RWPE2 (cell line): ENCODE results near the gene CCDC70.

Experiments
- ATAC-seq: fragments of 200-7000 bp; cut with Tn5 transposase; 3 replicates; pipeline ENCODE4 v1.9.1; 2021; ENCODE audit warnings: low read depth
- DNase-seq: peaks from one replicate; pipeline ENCODE4 v3.0.0-alpha.2; 2020; ENCODE audit warnings: low spot score
- H3K27ac ChIP-seq: fragments of 450-650 bp; 2 replicates; pipeline ENCODE4 v1.5.1; 2017; ENCODE audit warnings: mild to moderate bottlenecking; ENCODE audit not compliant: poor library complexity, severe bottlenecking
- H3K27me3 ChIP-seq: fragments of 250-450 bp; sonication (Bioruptor Pico); 2 replicates; pipeline ENCODE4 v1.5.1; 2021; ENCODE audit warnings: mild to moderate bottlenecking, moderate library complexity; ENCODE audit not compliant: insufficient read depth, poor library complexity, severe bottlenecking
- H3K36me3 ChIP-seq: fragments of 250-450 bp; sonication (Bioruptor Pico); 2 replicates; pipeline ENCODE4 v1.5.1; 2020; ENCODE audit warnings: low read depth, mild to moderate bottlenecking, moderate library complexity
- H3K4me1 ChIP-seq: fragments of 250-450 bp; sonication (Bioruptor Pico); 2 replicates; pipeline ENCODE4 v1.5.1; 2021; ENCODE audit warnings: mild to moderate bottlenecking, moderate library complexity; ENCODE audit not compliant: insufficient read depth, poor library complexity, severe bottlenecking
- H3K4me3 ChIP-seq: fragments of 250-450 bp; sonication (Bioruptor Pico); 2 replicates; pipeline ENCODE4 v1.5.1; 2021; ENCODE audit warnings: mild to moderate bottlenecking, moderate library complexity; ENCODE audit not compliant: severe bottlenecking
- H3K9me3 ChIP-seq: fragments of 250-450 bp; sonication (Bioruptor Pico); 2 replicates; pipeline ENCODE4 v1.5.1; 2021; ENCODE audit warnings: mild to moderate bottlenecking, moderate library complexity; ENCODE audit not compliant: severe bottlenecking
- TF ChIP-seq, protein P1 (sequence below): fragments of 450-650 bp; IDR thresholded peaks from one replicate; pipeline ENCODE4 v1.5.1; 2017; ENCODE audit warnings: mild to moderate bottlenecking, moderate library complexity; ENCODE audit not compliant: poor library complexity, severe bottlenecking

The CCDC70 gene

DNA sequence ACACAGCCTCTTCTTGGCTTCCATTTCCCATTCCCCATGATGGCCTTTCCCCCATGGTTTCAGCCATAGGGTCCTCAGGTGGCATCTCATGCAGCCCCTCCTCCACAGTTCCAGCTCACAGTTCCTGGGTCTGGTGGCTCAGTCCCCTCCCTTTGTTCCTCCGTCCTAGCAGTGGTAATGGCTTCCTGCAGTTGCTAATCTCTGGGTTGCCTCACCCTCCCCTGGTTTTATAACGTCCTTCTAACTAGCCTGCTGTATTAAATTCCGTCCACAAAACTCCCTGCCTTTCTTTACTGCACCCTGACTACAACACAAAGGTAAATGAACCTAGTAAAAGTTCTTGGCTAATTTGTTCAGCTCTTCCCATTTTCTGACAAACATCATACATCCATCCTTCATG lies 30.9 kb downstream of the CCDC70 start:
- Histone ChIP-seq H3K27me3 (no peaks in the 10 kb centered on the region), H3K4me1 (no peaks in the 10 kb centered on the region), H3K4me3 (no peak overlapping the region), H3K9me3 (no peaks in the 10 kb centered on the region), H3K27ac (no peak overlapping the region), H3K36me3 (no peaks in the 10 kb centered on the region)
- ATAC-seq (no peak), DNase-seq (no peak)
- TF ChIP-seq, protein P1, sequence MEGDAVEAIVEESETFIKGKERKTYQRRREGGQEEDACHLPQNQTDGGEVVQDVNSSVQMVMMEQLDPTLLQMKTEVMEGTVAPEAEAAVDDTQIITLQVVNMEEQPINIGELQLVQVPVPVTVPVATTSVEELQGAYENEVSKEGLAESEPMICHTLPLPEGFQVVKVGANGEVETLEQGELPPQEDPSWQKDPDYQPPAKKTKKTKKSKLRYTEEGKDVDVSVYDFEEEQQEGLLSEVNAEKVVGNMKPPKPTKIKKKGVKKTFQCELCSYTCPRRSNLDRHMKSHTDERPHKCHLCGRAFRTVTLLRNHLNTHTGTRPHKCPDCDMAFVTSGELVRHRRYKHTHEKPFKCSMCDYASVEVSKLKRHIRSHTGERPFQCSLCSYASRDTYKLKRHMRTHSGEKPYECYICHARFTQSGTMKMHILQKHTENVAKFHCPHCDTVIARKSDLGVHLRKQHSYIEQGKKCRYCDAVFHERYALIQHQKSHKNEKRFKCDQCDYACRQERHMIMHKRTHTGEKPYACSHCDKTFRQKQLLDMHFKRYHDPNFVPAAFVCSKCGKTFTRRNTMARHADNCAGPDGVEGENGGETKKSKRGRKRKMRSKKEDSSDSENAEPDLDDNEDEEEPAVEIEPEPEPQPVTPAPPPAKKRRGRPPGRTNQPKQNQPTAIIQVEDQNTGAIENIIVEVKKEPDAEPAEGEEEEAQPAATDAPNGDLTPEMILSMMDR, result no peak

DNA sequence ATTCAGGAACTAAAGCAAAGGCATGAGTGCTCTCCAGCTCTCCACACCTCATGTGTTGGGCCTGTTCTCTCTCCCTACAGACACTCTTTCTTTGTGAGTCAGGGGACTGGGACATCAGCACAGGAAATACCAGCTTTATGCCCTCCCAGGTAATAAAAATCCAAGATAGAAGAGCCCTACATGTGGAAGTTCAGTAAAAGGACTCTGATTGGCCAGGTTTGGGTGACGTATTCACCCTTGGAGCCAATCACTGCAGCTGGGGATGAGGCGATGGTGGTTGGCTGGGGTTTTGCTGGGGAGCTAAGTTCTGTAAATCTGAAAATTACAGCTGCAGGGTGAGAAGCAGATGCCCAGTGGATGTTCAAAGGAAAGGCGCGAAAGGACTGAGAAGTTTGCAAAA lies 32.5 kb downstream of the CCDC70 start:
- TF ChIP-seq, protein P1, result no peak
- H3K36me3 ChIP-seq, result no peaks in the 10 kb centered on the region
- H3K9me3 ChIP-seq, result no peaks in the 10 kb centered on the region
- no peak overlapping the region for H3K27ac ChIP-seq
- DNase-seq (no peak), ATAC-seq (no peak; the same call in 2 of the 3 replicates)
- no peaks in the 10 kb centered on the region for H3K4me1 ChIP-seq
- H3K4me3 ChIP-seq, result no peak overlapping the region
- no peaks in the 10 kb centered on the region for H3K27me3 ChIP-seq

DNA sequence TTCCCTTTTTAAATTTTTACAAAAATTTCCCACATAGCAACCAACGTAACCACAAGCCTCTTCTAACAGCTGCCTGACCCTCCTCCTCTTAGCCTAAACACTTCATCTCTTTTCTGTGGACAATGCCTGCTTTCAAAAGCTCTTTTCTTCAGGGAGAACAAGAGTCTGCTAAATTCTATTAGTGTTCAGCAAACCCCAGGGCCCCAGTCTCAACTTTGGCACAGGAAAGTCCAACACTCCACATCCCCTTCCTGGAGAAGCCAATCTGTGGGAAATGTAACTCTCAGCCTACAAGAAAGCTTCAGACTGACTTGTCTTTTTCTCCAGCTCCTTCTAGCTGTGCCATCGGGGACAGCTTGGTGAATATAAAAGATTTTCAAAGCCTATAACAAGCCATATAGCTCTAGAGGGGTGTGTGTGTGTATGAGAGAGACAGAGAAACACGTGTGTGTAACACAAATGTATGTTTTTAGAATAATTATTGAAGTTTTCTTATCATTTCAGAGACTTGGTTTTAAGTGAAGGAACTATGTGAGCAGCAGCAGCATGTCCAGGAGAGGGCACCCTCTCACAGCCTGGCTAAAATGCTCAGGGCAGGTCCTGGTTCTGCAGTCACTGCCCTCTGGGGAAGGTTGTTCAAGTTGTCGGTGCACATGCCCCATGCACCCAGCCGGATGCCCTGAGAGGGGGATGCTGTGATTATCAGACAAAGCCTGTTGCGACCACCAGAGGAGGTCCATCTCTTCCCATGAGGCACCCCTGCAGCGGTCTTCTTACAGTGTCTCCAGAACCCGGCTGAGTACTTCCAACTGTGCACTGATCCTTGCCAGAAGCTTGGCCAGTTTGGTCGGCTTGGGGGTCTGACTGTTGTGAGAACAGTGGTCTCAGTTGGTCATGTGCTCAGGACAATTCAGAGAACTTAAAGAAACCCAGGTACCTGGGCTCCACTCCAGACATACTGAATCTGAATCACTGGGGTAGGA lies 34.4 kb downstream of the CCDC70 start:
- ATAC-seq (peak; percentile 69; the same call in 2 of the 3 replicates), DNase-seq (no peak)
- no peaks in the 10 kb centered on the region for H3K9me3 ChIP-seq
- no peak overlapping the region for H3K4me3 ChIP-seq
- H3K27ac ChIP-seq, result no peak overlapping the region
- no peaks in the 10 kb centered on the region for H3K27me3 ChIP-seq
- TF ChIP-seq, protein P1, result peak; percentile 71
- H3K4me1 ChIP-seq, result no peaks in the 10 kb centered on the region
- no peaks in the 10 kb centered on the region for H3K36me3 ChIP-seq

DNA sequence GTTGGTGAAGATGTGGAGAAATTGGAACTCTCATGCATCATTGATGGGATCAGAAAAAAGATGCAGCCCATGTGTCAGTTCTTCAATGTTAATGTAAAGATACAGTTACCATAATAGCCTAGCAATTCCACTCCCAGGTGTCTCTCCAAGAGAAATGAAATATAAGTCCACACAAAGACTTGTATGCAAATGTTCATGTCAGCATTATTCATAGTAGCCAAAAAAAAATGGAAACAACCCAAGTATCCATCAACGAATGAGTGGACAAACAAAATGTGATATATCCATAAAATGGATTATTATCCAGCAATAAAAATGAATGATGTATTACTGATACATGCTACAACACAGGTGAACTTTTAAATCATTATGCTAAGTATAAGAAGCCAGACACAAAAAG lies 38.7 kb downstream of the CCDC70 start:
- DNase-seq, result no peak
- Histone ChIP-seq H3K27ac (no peak overlapping the region), H3K27me3 (no peaks in the 10 kb centered on the region), H3K9me3 (no peaks in the 10 kb centered on the region), H3K4me3 (no peak overlapping the region), H3K4me1 (no peaks in the 10 kb centered on the region), H3K36me3 (no peaks in the 10 kb centered on the region)
- TF ChIP-seq, protein P1, result no peak
- no peak for ATAC-seq

DNA sequence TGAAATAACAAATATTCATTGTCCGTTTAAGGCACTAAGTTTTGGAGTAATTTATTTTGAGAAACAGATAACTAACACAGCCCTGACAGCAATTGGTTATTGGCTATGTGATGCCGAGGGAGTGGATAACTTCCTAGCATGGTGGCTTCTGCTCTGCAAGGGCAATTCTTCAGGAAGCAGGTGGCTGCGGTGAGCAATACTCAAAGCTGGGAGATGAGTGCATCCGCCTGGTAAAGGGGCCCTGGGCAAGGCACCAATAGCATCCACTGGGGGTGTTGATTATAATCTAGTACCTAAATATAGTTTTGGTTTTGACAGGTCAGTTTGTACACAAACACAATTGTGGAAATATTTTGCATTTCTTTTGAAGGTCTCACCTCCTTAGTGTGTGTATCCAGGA lies 41.0 kb downstream of the CCDC70 start:
- Histone ChIP-seq H3K27ac (no peak overlapping the region), H3K36me3 (no peaks in the 10 kb centered on the region), H3K27me3 (no peaks in the 10 kb centered on the region), H3K4me1 (no peaks in the 10 kb centered on the region), H3K4me3 (no peak overlapping the region), H3K9me3 (no peaks in the 10 kb centered on the region)
- no peak for DNase-seq
- ATAC-seq, result no peak
- TF ChIP-seq, protein P1, result no peak
